Stimulated activated CD8-positive, alpha-beta memory T cell treated with anti-CD3 and anti-CD28 coated beads, Interleukin-2, amount 100 ng/mL, for 48 hours (primary cell): ENCODE measurements around the gene MXRA8.
"Not testable (repeated sequence)": the region's sequence is repeated elsewhere in the genome, so short reads cannot be mapped to it uniquely, and the experiment has no call there.

Experiments used
- DNase-seq, 2 donors: peaks; one replicate each; pipeline ENCODE4 v3.0.0-alpha.2; 2020; ENCODE audit warnings: low read depth in 2 of 2

MXRA8 gene

GRCh38 chr1:1320666-1321448 is 37.5 kb downstream of the MXRA8 start:
- DNase-seq: no peak

- no peak for DNase-seq
Measured at GRCh38 chr1:1319646-1319941, 38.8 kb downstream of the MXRA8 start.

GRCh38 chr1:1318777-1319645 is 39.3 kb downstream of the MXRA8 start:
- DNase-seq: no peak

- no peak for DNase-seq
Measured at GRCh38 chr1:1318131-1318652, 40.2 kb downstream of the MXRA8 start.

GRCh38 chr1:1317420-1317819 is 40.9 kb downstream of the MXRA8 start:
- DNase-seq: no peak

- DNase-seq: not testable (repeated sequence)
Measured at GRCh38 chr1:1316199-1316598, 42.2 kb downstream of the MXRA8 start.

GRCh38 chr1:1315435-1315954 is 42.9 kb downstream of the MXRA8 start:
- DNase-seq: no peak

- DNase-seq: no peak
Measured at GRCh38 chr1:1314678-1315335, 43.5 kb downstream of the MXRA8 start.

- DNase-seq: no peak
Measured at GRCh38 chr1:1314237-1314586, 44.1 kb downstream of the MXRA8 start.

- no peak for DNase-seq
Measured at GRCh38 chr1:1313500-1314236, 44.7 kb downstream of the MXRA8 start.

- no peak for DNase-seq
Measured at GRCh38 chr1:1312450-1313314, 45.7 kb downstream of the MXRA8 start.

GRCh38 chr1:1311107-1312104 is 46.9 kb downstream of the MXRA8 start:
- no peak for DNase-seq

GRCh38 chr1:1310476-1311053 is 47.8 kb downstream of the MXRA8 start:
- no peak for DNase-seq

- DNase-seq: no peak
Measured at GRCh38 chr1:1310109-1310385, 48.3 kb downstream of the MXRA8 start.

- DNase-seq: no peak
Measured at GRCh38 chr1:1309251-1310108, 48.9 kb downstream of the MXRA8 start.

GRCh38 chr1:1308756-1309250 is 49.6 kb downstream of the MXRA8 start:
- DNase-seq: no peak

GRCh38 chr1:1307923-1308755 is 50.2 kb downstream of the MXRA8 start, which contains the start of the genes ACAP3 and PUSL1:
TSS of gene ACAP3 (minus strand) at chr1:1307930. CDS start at chr1:1307815, 115 bp downstream.
TSS of gene PUSL1 (plus strand) at chr1:1308597. CDS start at chr1:1308644, 47 bp downstream.
- peak; percentile 81 to 86 for DNase-seq
